HepG2 (cell line): Measurements from ENCODE around the gene SPAG7. TPM values are rescaled to one million over a fixed set of nuclear protein-coding genes. Genes with fewer than 3 reads are reported as not detected.
A peak's percentile ranks its signal among the peaks of the same experiment; 100 is the strongest.

Source experiments
- BRD4 ChIP-seq: sonication (generic); formaldehyde crosslinking; IDR thresholded peaks from 2 replicates; pipeline ENCODE4 v1.4.0; 2020; ENCODE audit warnings: missing genetic modification reagents
- ISL2 ChIP-seq: sonication (generic); formaldehyde crosslinking; IDR thresholded peaks from 2 replicates; pipeline ENCODE4 v1.5.0; 2020; ENCODE audit warnings: missing genetic modification reagents
- NFE2L2 ChIP-seq: fragments of 150-350 bp; IDR thresholded peaks from 2 replicates; pipeline ENCODE4 v1.6.1; 2014; ENCODE audit warnings: low read length
- NONO ChIP-seq, 2 experiments: fragments of 450-650 bp in 1 of 2; sonication (generic) in 1 of 2; formaldehyde crosslinking in 1 of 2; IDR thresholded peaks in 1 of 2; conservative IDR thresholded peaks in 1 of 2; 2 replicates each; pipeline versions ENCODE4 v1.6.1 to v1.8.0; 2017 to 2022; ENCODE audit warnings: mild to moderate bottlenecking in 1 of 2, missing genetic modification reagents in 1 of 2, moderate library complexity in 1 of 2
- POLR2AphosphoS2 ChIP-seq: IDR thresholded peaks from 2 replicates; pipeline ENCODE4 v1.6.1; 2011; ENCODE audit warnings: low read depth, low read length, improper control_type of control experiment
- SMARCC2 ChIP-seq: fragments of 450-650 bp; IDR thresholded peaks from 2 replicates; pipeline ENCODE4 v1.6.1; 2017; ENCODE audit warnings: antibody characterized with exemption, mild to moderate bottlenecking
- SRSF4 ChIP-seq: fragments of 200-400 bp; formaldehyde crosslinking; IDR thresholded peaks from one replicate; pipeline ENCODE4 v1.6.1; 2018; ENCODE audit warnings: mild to moderate bottlenecking, low read depth, low read length, moderate library complexity; ENCODE audit not compliant: poor library complexity, severe bottlenecking
- ZNF124 ChIP-seq: sonication (generic); formaldehyde crosslinking; IDR thresholded peaks from 2 replicates; pipeline ENCODE4 v1.4.0; 2020; ENCODE audit warnings: missing genetic modification reagents
- ZNF143 ChIP-seq: sonication (generic); formaldehyde crosslinking; IDR thresholded peaks from 2 replicates; pipeline ENCODE4 v1.4.0; 2020; ENCODE audit warnings: missing genetic modification reagents
- ZSCAN20 ChIP-seq: sonication (generic); formaldehyde crosslinking; IDR thresholded peaks from 2 replicates; pipeline ENCODE4 v1.4.0; 2020; ENCODE audit warnings: missing genetic modification reagents, mild to moderate bottlenecking, borderline replicate concordance
- polyA plus RNA-seq, 8 experiments: library from polyadenylated mRNA; depleted of rRNA in 3 of 8; stranded (reverse) in 7 of 8; unstranded in 1 of 8; fragments of >200 nt; fragmentation: Illumina TruSeq in 4 of 8; extraction: Trizol in 4 of 8; gene quantifications; 2 replicates each; pipeline versions ENCODE4 v1.2.1 to v1.2.3, GENCODE V29; 2011 to 2016; ENCODE audit warnings: low read depth in 4 of 8, missing spikeins in 1 of 8, mixed read lengths in 1 of 8; ENCODE audit not compliant: insufficient read depth in 1 of 8
- total RNA-seq, 5 experiments: library from RNA; depleted of rRNA; stranded (reverse); fragments of >200 nt; fragmentation: Illumina TruSeq; extraction: Trizol; gene quantifications; 2 replicates each; pipeline ENCODE4 v1.2.3, GENCODE V29; 2016; ENCODE audit warnings: low read depth in 1 of 5
- TF ChIP-seq, protein P1 (sequence below): sonication (generic); formaldehyde crosslinking; IDR thresholded peaks from 2 replicates; pipeline ENCODE4 v1.4.0; 2020; ENCODE audit warnings: missing genetic modification reagents
- TF ChIP-seq, protein P2 (sequence below): sonication (generic); formaldehyde crosslinking; IDR thresholded peaks from 2 replicates; pipeline ENCODE4 v1.5.0; 2020; ENCODE audit warnings: missing genetic modification reagents
- TF ChIP-seq, protein P3 (sequence below): sonication (generic); formaldehyde crosslinking; IDR thresholded peaks from 2 replicates; pipeline ENCODE4 v1.8.1; 2023; ENCODE audit warnings: missing genetic modification reagents, mild to moderate bottlenecking, borderline replicate concordance
- TF ChIP-seq, protein P4 (sequence below): sonication (generic); formaldehyde crosslinking; IDR thresholded peaks from 2 replicates; pipeline ENCODE4 v1.5.1; 2020; ENCODE audit warnings: mild to moderate bottlenecking, moderate library complexity, missing genetic modification reagents
- TF ChIP-seq, protein P5 (sequence below): sonication (generic); formaldehyde crosslinking; IDR thresholded peaks from 2 replicates; pipeline ENCODE4 v1.5.1; 2020; ENCODE audit warnings: mild to moderate bottlenecking, missing genetic modification reagents, moderate library complexity
- TF ChIP-seq, protein P6 (sequence below): sonication (generic); formaldehyde crosslinking; IDR thresholded peaks from 2 replicates; pipeline ENCODE4 v1.5.0; 2020; ENCODE audit warnings: missing genetic modification reagents
- TF ChIP-seq, protein P7 (sequence below): sonication (generic); formaldehyde crosslinking; IDR thresholded peaks from 2 replicates; pipeline ENCODE4 v1.8.0; 2023; ENCODE audit warnings: mild to moderate bottlenecking, missing genetic modification reagents
- TF ChIP-seq, protein P8 (sequence below): sonication (generic); formaldehyde crosslinking; IDR thresholded peaks from 2 replicates; pipeline ENCODE4 v1.4.0; 2020; ENCODE audit warnings: low read depth, mild to moderate bottlenecking, missing genetic modification reagents

SPAG7 gene
- total and polyA plus RNA-seq, 2 of the 13 experiments (the other 11 are each of a cell fraction or from before 2014, with no cell fraction given), result 51.0 to 59.0 TPM

DNA sequence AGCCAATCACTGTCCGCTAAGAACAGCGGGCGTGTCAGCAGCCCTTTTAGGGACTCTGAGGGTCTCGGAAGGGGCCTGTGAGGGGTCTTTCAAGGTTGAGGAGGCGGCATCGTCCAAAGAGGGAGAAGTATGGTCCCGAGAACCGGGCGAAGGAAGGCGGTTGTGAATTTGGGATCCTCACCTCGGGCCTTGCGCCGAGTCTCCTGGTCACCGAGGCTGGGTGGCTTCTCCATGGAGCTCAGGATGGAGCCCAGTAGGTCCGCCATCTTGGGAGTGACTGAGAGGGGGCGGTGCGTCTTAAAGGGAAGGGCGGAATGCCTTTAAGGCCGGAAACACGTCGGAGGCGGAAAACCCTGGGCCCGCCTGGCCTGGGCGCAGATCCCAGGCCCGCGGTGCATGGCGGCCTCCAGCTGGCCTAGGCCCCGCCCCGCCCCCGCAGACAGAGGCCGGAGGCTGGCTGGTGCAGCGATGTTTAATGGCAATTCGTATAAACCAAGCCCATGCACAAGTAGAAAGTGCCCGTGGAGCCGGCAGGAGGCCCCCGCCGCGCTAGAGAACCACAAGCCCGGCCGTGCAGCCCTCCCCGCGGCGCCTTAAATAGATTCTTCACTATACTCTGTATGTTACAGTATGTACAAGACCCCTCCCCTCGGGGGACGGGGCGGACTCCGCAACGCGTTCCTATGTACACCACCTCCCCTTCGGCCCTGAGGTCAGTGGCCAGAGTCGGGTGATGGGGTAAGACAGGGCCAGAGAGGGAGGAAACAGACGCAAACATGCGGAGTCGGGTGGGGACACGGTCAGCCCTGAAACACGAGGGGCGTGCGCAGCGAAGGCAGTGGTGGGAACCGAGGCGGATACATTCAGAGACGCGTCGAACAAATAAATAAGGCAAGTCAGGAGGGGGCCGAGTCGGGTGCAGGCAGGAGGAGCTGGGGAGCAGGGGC is at the start of gene SPAG7 (continued):
- TF ChIP-seq, protein P1, sequence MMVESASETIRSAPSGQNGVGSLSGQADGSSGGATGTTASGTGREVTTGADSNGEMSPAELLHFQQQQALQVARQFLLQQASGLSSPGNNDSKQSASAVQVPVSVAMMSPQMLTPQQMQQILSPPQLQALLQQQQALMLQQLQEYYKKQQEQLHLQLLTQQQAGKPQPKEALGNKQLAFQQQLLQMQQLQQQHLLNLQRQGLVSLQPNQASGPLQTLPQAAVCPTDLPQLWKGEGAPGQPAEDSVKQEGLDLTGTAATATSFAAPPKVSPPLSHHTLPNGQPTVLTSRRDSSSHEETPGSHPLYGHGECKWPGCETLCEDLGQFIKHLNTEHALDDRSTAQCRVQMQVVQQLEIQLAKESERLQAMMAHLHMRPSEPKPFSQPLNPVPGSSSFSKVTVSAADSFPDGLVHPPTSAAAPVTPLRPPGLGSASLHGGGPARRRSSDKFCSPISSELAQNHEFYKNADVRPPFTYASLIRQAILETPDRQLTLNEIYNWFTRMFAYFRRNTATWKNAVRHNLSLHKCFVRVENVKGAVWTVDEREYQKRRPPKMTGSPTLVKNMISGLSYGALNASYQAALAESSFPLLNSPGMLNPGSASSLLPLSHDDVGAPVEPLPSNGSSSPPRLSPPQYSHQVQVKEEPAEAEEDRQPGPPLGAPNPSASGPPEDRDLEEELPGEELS, result peak; percentile 2; the same call in 1 of the 2 replicates
- TF ChIP-seq ZSCAN20 (CRISPR knock-in tag) (no peak), SRSF4 (no peak), ISL2 (CRISPR knock-in tag) (peak; percentile 42; the same call in 1 of the 2 replicates), NONO (IDR thresholded peaks at IDR 0.05) (no peak), NONO (CRISPR knock-in tag; conservative IDR thresholded peaks at IDR 0.05) (no peak; the same call in none of the 2 replicates), SMARCC2 (no peak), ZNF143 (peak; percentile 63), NFE2L2 (no peak), POLR2AphosphoS2 (no peak; the same call in 1 of the 2 replicates), ZNF124 (CRISPR knock-in tag) (no peak), BRD4 (CRISPR knock-in tag) (peak; percentile 41; the same call in 1 of the 2 replicates)
- TF ChIP-seq, protein P2, sequence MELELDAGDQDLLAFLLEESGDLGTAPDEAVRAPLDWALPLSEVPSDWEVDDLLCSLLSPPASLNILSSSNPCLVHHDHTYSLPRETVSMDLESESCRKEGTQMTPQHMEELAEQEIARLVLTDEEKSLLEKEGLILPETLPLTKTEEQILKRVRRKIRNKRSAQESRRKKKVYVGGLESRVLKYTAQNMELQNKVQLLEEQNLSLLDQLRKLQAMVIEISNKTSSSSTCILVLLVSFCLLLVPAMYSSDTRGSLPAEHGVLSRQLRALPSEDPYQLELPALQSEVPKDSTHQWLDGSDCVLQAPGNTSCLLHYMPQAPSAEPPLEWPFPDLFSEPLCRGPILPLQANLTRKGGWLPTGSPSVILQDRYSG (CRISPR knock-in tag), result no peak
- TF ChIP-seq, protein P3, sequence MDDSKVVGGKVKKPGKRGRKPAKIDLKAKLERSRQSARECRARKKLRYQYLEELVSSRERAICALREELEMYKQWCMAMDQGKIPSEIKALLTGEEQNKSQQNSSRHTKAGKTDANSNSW (CRISPR knock-in tag), result no peak
- TF ChIP-seq, protein P4, sequence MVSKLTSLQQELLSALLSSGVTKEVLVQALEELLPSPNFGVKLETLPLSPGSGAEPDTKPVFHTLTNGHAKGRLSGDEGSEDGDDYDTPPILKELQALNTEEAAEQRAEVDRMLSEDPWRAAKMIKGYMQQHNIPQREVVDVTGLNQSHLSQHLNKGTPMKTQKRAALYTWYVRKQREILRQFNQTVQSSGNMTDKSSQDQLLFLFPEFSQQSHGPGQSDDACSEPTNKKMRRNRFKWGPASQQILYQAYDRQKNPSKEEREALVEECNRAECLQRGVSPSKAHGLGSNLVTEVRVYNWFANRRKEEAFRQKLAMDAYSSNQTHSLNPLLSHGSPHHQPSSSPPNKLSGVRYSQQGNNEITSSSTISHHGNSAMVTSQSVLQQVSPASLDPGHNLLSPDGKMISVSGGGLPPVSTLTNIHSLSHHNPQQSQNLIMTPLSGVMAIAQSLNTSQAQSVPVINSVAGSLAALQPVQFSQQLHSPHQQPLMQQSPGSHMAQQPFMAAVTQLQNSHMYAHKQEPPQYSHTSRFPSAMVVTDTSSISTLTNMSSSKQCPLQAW (CRISPR knock-in tag), result peak; percentile 38; the same call in 1 of the 2 replicates
- TF ChIP-seq, protein P5, sequence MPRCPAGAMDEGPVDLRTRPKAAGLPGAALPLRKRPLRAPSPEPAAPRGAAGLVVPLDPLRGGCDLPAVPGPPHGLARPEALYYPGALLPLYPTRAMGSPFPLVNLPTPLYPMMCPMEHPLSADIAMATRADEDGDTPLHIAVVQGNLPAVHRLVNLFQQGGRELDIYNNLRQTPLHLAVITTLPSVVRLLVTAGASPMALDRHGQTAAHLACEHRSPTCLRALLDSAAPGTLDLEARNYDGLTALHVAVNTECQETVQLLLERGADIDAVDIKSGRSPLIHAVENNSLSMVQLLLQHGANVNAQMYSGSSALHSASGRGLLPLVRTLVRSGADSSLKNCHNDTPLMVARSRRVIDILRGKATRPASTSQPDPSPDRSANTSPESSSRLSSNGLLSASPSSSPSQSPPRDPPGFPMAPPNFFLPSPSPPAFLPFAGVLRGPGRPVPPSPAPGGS (CRISPR knock-in tag), result no peak
- TF ChIP-seq, protein P6, sequence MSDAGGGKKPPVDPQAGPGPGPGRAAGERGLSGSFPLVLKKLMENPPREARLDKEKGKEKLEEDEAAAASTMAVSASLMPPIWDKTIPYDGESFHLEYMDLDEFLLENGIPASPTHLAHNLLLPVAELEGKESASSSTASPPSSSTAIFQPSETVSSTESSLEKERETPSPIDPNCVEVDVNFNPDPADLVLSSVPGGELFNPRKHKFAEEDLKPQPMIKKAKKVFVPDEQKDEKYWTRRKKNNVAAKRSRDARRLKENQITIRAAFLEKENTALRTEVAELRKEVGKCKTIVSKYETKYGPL (CRISPR knock-in tag), result no peak
- TF ChIP-seq, protein P7, sequence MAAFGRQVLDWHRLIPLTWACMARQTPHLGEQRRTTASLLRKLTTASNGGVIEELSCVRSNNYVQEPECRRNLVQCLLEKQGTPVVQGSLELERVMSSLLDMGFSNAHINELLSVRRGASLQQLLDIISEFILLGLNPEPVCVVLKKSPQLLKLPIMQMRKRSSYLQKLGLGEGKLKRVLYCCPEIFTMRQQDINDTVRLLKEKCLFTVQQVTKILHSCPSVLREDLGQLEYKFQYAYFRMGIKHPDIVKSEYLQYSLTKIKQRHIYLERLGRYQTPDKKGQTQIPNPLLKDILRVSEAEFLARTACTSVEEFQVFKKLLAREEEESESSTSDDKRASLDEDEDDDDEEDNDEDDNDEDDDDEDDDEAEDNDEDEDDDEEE, result peak; percentile 87
- TF ChIP-seq, protein P8, sequence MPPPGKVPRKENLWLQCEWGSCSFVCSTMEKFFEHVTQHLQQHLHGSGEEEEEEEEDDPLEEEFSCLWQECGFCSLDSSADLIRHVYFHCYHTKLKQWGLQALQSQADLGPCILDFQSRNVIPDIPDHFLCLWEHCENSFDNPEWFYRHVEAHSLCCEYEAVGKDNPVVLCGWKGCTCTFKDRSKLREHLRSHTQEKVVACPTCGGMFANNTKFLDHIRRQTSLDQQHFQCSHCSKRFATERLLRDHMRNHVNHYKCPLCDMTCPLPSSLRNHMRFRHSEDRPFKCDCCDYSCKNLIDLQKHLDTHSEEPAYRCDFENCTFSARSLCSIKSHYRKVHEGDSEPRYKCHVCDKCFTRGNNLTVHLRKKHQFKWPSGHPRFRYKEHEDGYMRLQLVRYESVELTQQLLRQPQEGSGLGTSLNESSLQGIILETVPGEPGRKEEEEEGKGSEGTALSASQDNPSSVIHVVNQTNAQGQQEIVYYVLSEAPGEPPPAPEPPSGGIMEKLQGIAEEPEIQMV, result no peak
